ENCODE measurements around the gene RAB23.

- no peak for TF ChIP-seq CTCF (conservative IDR thresholded peaks at IDR 0.05)
- no peak for TF ChIP-seq EZH2 (IDR thresholded peaks at IDR 0.05; ENCODE audit: low read depth)
Observed at GRCh38 chr6:57248311-57248895, 26.3 kb upstream of the RAB23 start.
